Fibroblast of villous mesenchyme (primary cell): ENCODE data around the gene IL4R. TPM values are rescaled to one million over a fixed set of nuclear protein-coding genes. Genes with fewer than 3 reads are reported as not detected.

Experiments
- DNase-seq: peaks from one replicate; pipeline ENCODE4 v3.0.0-alpha.2; 2010; ENCODE audit warnings: low read depth
- H3K4me3 ChIP-seq: 2 replicates; pipeline ENCODE4 v1.5.1; 2011; ENCODE audit warnings: low read depth, mild to moderate bottlenecking, low read length
- total RNA-seq: library from RNA; depleted of rRNA; stranded (reverse); fragments of >200 nt; gene quantifications from 2 replicates; pipeline ENCODE4 v1.2.3, GENCODE V29; 2012
- TF ChIP-seq, protein P1 (sequence below): IDR thresholded peaks from 2 replicates; pipeline ENCODE4 v1.5.1; 2012; ENCODE audit warnings: low read depth, mild to moderate bottlenecking, low read length; ENCODE audit not compliant: insufficient read depth

Gene IL4R
- total RNA-seq, 1 donor: 25.0 TPM

DNA sequence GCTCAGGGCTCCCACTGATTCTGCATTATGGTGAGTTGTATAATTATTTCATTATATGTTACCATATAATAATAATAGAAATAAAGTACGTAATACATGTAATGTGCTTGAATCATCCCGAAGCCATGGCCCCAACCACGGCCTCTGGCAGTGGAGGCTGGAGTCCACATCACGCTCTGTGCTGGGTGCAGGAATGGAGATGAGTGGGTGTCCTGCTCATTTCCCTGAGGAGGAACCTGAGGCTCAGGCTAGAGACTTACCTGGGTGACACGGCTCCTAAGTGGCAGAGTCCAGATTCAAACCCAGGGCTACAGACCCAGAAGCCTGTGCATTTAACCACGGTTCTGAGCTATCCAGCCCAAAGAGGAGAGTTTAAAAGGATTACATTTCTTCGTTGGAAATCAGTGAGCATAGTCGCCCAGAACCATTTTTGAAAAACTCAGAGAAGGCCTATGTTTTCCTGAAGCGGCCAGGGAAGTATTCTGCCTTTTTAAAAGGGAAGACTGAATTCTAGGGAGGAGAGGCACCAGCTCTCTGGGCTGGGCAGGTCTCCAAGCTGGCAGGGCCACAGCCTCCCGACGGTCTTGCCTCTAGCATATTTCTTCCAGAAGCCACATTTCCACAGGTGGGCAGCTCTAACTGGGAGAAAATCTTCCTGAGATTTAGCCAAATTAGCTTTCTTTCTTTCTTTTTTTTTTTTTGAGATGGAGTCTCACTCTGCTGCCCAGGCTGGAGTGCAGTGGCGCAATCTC is 6.7 kb downstream of the IL4R start:
- DNase-seq: no peak
- TF ChIP-seq, protein P1, sequence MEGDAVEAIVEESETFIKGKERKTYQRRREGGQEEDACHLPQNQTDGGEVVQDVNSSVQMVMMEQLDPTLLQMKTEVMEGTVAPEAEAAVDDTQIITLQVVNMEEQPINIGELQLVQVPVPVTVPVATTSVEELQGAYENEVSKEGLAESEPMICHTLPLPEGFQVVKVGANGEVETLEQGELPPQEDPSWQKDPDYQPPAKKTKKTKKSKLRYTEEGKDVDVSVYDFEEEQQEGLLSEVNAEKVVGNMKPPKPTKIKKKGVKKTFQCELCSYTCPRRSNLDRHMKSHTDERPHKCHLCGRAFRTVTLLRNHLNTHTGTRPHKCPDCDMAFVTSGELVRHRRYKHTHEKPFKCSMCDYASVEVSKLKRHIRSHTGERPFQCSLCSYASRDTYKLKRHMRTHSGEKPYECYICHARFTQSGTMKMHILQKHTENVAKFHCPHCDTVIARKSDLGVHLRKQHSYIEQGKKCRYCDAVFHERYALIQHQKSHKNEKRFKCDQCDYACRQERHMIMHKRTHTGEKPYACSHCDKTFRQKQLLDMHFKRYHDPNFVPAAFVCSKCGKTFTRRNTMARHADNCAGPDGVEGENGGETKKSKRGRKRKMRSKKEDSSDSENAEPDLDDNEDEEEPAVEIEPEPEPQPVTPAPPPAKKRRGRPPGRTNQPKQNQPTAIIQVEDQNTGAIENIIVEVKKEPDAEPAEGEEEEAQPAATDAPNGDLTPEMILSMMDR: no peak
- no peak overlapping the region for H3K4me3 ChIP-seq

DNA sequence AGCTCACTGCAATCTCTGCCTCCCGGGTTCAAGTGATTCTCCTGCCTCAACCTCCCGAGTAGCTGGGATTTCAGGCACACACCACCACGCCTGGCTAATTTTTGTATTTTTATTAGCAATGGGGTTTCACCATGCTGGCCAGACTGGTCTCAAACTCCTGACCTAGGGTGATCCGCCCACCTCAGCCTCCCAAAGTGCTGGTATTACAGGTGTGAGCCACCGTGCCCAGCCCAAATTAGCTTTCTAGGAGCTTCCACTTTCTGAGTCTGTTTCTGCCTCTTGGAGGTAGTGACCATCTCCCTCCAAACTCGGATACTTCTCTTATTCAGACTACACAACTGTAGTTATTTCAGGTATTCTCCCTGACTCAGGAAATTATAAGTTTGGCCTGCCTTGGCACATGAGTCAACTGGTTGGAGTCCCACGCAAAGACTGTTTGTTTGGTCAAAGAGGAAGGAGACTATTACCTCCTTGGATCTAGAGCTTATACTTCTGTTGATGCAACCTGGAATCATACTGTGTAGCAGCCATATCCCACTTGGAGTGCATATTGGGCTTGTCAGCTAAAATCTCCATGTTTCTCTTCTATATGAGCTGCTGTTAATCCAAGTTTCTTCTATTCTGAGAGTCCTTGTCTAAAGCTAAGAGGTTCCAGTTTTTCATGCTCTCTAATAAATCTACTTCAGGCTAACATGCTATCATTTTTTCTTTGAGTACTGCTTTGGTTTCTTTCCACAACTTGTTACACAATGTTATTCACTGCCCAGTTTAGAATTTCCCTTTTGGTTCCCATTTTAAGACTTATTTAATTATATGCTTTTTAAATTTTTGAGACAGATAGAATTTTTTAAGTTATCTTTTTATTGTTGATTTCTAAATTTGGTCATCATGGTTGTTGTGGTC is 7.5 kb downstream of the IL4R start:
- DNase-seq: no peak
- H3K4me3 ChIP-seq: no peak overlapping the region
- TF ChIP-seq, protein P1: no peak

DNA sequence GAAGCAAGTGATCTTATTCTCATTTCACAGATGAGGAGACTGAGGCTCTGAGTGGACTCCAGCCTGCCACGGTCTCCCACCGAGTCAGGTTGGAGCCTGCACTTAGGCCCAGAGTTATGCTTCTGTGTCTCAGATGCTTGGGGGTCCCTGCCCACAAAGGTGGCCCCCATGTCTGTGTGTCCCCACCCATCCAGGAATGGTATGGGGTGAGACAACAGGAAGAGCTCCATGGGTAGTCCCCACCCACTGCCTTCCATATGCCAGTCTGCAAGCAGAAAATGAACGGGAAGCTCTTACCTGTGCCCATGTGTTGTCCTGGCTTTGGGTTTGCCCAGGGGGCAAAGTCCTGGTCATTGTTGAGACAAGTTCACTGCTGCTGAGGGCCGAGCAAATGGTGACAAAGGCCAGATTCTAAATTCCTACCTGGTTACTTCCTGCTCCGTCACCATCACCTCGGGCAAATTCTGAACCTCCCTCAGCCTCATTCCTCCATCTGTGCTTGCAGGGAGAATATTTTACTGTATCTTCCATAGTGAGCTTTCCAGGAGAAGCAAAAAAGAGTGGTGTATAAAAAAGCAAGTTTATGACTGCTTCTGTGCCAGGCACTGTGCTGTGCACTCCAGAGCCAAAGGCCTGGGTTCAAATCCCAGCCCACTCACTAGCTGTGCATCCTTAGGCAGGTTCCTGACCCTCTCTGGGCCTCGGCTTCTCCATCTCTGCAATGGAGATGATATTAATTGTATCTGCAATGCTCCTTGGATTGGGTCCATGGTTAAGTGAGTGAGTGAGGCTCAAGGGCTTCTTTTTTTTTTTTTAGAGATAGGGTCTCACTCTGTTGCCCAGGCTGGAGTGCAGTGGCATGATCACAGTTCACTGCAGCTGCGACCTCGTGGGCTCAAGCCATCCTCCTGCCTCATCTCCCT is 9.3 kb downstream of the IL4R start:
- TF ChIP-seq, protein P1: no peak
- no peak for DNase-seq
- H3K4me3 ChIP-seq: no peak overlapping the region

DNA sequence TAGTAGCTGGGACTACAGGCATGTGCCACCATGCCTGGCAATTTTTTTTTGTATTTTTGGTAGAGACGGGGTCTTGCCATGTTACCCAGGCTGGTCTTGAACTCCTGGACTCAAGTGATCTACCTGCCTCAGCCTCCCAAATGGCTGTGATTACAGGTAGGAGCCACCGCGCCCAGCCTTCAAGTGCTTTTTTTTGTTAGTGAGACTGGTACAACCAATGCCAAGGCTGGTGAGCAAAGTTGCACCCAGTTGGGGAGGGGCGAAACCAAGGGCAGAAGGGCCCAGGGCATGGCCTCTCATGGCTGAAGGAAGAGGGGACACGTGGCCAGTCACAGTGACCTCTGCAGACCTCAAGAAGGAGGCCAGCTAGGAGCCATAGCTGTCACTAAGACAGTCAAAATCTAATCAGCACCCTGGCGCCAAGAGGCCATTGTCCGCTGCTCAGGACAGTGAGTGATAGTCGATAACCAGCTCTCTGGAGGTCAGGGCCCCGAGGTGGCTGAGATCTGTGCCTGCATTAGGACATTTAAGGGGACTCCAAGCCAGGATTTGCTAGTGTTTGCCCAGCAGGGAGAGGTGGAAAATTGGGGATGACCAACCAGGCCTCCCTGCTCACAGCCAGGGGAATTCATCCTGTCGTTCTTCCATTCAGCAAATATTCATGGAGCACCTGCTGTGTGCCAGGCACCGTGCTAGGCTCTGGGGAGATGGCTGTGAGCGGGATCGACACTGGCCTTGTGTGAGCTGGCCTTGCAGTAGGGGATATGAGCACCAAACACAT is 10.2 kb downstream of the IL4R start:
- TF ChIP-seq, protein P1: no peak
- H3K4me3 ChIP-seq: no peak overlapping the region
- no peak for DNase-seq

DNA sequence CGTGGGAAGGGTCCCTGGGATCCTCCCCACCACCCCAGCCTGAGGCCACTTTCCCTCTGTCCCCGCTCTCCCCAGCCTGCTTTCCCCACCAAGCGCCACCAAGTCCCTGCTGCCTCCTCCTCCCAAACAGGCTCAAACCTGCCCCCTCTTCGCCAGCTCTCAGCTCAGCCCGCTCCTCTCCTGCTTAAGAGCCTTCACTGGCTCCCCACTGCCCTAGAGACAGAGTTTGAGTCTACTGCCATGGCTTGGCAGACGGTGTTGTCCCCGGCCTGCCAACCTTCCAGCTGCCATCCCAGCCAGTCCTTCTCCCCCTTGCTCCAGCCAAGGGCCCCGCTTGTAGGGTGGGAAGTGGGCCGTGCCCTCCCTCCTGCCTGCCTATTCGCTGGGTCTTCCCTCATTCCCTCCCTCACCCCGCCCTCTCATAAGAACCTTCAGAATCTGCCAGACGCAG is 11.1 kb downstream of the IL4R start:
- H3K4me3 ChIP-seq: no peak overlapping the region
- DNase-seq: no peak
- TF ChIP-seq, protein P1: no peak
